ENCODE results near the gene TSC1. TPM values are rescaled to one million over a fixed set of nuclear protein-coding genes. Genes with fewer than 3 reads are reported as not detected.

TSC1 gene
- total RNA-seq, result 12.8 and 48.2 TPM in 2 replicates

DNA sequence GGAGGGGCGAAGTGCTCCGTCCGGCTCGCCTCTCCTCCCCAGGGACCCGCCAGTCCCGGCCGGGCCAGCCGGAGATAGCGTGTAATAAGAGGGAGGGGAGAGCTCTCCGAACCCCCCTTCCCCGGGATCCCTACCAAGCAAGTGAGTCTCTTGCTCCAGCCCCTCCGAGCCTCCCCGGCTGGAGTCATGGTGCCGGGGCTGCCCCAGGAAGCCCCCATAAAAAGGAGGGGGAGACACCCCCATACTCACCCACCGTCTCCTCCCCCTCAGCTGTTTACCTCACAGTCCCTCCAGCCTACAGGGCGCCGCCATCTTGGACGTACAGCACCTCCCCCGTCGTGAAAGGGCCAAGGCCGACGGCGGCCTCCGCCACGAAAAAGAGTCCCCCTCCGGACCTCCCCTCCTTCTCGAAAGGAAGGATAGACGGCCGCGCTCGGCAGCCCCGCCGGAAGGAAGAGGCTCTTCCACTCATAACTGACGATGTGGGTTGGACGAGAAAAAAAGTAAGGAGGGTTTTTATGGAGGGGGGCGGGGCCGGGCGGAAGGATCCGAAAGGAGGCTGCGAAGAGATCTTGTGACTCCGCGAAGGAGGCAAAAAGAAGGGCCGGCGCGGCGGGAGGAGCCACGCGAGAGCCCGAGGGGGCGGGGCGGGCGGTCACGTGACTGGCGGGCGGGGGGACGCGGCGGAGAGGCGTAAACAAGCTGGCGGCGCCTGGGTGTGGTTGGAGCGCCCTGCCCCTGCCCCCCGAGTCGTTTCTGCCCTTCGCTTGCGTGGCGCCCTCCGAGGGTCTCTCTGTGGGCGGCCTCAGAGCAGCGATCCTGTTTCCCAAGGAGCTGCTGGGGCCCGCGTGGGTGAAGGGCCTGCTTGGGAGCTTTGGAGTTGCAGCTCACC lies at the start of gene TSC1:
TSS of gene TSC1 (minus strand) at position 323 of the 892 bp plus-strand sequence. CDS start 15,744 bp downstream, outside the sequence.

DNA sequence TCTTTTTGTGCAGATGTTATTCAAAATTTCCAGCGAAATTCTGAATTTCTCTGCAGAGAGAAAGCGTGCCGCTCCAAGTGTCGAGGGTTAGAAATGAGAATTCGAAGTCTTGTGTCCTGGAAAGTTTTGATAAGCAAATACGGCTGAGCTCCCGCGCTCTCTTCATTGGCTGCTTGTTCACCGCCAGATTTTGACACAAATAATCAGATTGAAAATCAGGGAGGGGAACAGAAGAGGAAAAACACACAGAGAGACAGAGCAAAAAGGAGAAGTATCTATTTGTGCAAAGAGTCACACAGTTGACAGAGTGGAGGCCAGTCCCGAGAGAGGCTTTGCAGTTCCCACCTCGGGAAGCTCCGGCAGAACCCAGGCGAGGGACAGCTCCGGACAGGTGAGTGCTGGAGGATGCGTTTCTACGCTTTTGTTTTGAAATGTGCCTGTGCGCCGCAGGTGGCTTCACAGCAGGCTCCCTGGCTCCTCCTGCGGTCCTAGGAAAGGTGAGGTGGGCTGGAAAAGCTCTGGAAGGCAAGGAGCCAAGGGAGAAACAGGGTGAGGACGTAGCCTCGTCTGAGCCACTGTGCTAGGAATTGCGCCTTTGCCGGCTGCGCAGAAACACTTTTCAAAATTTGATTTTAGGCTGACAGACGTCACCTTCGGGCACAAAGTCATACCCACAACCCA lies 34.2 kb upstream of the TSC1 start, which contains the start of gene GFI1B:
TSS of gene GFI1B (plus strand) at position 244 of the 681 bp plus-strand sequence. CDS start 7,985 bp downstream, outside the sequence.

DNA sequence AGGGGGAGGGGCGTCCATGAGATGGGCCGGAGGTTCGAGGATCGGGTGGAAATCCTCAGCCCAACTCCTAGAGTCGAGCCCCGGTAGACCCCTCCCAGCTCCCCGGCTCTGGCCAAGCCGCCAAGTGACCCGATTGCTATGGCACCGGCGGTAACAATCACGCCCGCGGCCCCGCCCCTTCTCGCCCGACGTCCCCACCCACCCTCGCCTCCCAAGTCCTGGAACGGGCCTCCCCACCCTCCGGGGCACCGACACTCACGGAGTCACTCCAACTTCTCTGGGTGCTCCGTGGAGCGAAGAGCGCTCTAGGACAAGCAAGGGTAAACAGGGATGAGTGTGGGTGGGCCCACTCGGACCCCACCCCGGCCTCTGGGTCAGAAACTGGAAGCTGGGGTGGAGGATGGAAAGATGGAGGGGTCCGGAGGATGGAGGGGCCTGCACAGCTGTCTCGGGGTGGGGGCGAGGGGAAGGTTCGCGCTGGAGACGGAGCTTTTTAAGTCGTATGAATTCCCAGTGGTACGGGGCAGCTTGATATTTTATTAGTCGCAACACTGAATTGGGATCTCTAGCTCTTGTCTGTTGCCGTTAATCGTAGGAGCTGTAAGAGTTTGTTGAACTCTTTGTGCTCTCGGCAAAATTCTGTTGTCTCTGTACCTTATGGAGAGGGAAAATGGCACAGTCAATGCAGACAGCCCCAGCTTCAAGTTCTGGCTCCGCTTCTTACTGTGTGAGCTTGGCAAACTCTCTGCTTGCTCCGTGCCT lies 65.5 kb downstream of the TSC1 start, which contains the start of gene SPACA9:
TSS of gene SPACA9 (plus strand) at position 204 of the 762 bp plus-strand sequence. CDS start 5,050 bp downstream, outside the sequence.

DNA sequence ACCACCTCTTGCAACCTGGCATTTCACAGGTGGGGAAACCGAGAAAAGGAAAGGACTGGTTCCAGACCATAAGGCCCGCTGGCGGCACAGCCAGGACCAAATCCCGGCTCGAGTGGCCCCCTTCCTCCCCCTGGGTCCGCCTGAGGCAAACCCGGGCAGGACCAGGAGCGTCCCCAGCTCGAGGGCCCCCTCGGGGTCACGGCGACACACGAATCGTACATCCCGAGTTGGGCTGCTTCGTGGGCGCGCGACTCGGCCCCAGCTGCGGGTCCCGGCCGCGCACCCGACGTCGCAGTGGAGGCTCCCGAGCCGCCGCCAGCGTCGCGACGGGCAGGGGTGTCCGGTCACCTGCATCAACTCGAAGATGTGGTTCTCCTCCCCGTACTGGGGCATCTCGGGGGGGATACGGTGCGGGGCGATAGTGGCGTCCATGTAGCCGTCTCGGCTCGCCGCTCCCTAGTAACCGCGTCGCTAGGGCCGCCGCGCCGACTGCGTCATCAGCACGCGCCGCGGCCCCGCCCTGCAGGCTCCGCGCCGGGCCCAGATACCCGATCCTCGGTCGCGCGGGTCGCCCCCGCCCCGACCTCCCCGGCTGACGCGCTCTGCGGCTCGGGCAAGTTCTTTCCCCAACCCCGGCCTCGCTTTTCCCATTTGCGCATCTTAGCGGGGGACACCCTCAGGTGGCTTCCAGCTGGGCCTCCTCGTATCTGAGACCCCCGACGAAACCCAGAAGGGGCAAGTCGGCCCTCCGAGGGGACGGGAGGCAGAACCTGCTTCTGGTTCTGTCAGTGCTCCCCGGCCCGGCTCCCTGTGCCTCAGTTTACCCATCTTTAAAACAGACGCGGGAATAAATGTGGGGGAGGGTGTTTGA lies 66.4 kb downstream of the TSC1 start, which contains the start of gene AK8:
TSS of gene AK8 (minus strand) at position 461 of the 871 bp plus-strand sequence. CDS start at position 432, 29 bp downstream.

Other genes starting within 250 kb of the TSC1 start
- gene AK8, start 66.3 kb downstream of the TSC1 start, total RNA-seq, result 0.06 and 0.16 TPM in 2 replicates
- 1.3 and 1.5 TPM in 2 replicates for gene SPACA9, start 65.7 kb downstream of the TSC1 start, total RNA-seq
- gene GFI1B, start 34.1 kb upstream of the TSC1 start, total RNA-seq, result not detected in 2 replicates
- 37.4 and 42.8 TPM in 2 replicates for gene GTF3C5, start 86.4 kb upstream of the TSC1 start, total RNA-seq
- under 0.01 and 0.44 TPM in 2 replicates for gene CEL, start 117.4 kb upstream of the TSC1 start, total RNA-seq
- gene RALGDS, start 176.6 kb upstream of the TSC1 start, total RNA-seq, result 32.4 and 72.4 TPM in 2 replicates
- 0.32 and 40.5 TPM in 2 replicates for gene GBGT1, start 219.3 kb upstream of the TSC1 start, total RNA-seq